Measurements from ENCODE around the gene NUMA1.

The NUMA1 gene

GRCh38 chr11:72080326-72081183 is at the start of gene NUMA1, which contains the start of gene LRRC51:
Gene NUMA1, minus strand, starts transcription at chr11:72080542. Its CDS starts 44,599 bp downstream, at chr11:72035943.
Gene LRRC51, plus strand, starts transcription at chr11:72080850. Its CDS starts 8,234 bp downstream, at chr11:72089084.
- peak; percentile 95 for DNase-seq (ENCODE audit: low spot score)

GRCh38 chr11:72129381-72129780 is 49.0 kb upstream of the NUMA1 start:
- no peak for DNase-seq (ENCODE audit: low spot score)

GRCh38 chr11:72127923-72128322 is 47.6 kb upstream of the NUMA1 start:
- no peak for DNase-seq (ENCODE audit: low spot score)

GRCh38 chr11:72125956-72126355 is 45.6 kb upstream of the NUMA1 start:
- DNase-seq (ENCODE audit: low spot score): no peak

GRCh38 chr11:72124046-72124445 is 43.7 kb upstream of the NUMA1 start:
- no peak for DNase-seq (ENCODE audit: low spot score)

GRCh38 chr11:72123117-72123653 is 42.8 kb upstream of the NUMA1 start:
- no peak for DNase-seq (ENCODE audit: low spot score)

GRCh38 chr11:72122607-72123006 is 42.3 kb upstream of the NUMA1 start:
- DNase-seq (ENCODE audit: low spot score): no peak

- no peak for DNase-seq (ENCODE audit: low spot score)
Measured at GRCh38 chr11:72120930-72121329, 40.6 kb upstream of the NUMA1 start.

GRCh38 chr11:72119198-72119597 is 38.9 kb upstream of the NUMA1 start:
- no peak for DNase-seq (ENCODE audit: low spot score)

- no peak for DNase-seq (ENCODE audit: low spot score)
Measured at GRCh38 chr11:72116019-72116755, 35.8 kb upstream of the NUMA1 start.

GRCh38 chr11:72114570-72114969 is 34.2 kb upstream of the NUMA1 start:
- no peak for DNase-seq (ENCODE audit: low spot score)

GRCh38 chr11:72112978-72113808 is 32.9 kb upstream of the NUMA1 start:
- no peak for DNase-seq (ENCODE audit: low spot score)

GRCh38 chr11:72112143-72112977 is 32.0 kb upstream of the NUMA1 start, which contains the start of gene ANAPC15:
Gene ANAPC15, minus strand, starts transcription at chr11:72112695. Its CDS starts 1,419 bp downstream, at chr11:72111276.
- peak; percentile 92 for DNase-seq (ENCODE audit: low spot score)

- DNase-seq (ENCODE audit: low spot score): no peak
Measured at GRCh38 chr11:72111300-72112142, 31.2 kb upstream of the NUMA1 start.

GRCh38 chr11:72105888-72106287 is 25.5 kb upstream of the NUMA1 start, which contains the start of gene TOMT:
Gene TOMT, plus strand, starts transcription at chr11:72105924. Its CDS starts 28 bp downstream, at chr11:72105952.
- DNase-seq (ENCODE audit: low spot score): no peak

- no peak for DNase-seq (ENCODE audit: low spot score)
Measured at GRCh38 chr11:72103754-72104167, 23.4 kb upstream of the NUMA1 start.

GRCh38 chr11:72102946-72103753 is 22.8 kb upstream of the NUMA1 start, which contains the start of gene LAMTOR1:
Gene LAMTOR1, minus strand, starts transcription at chr11:72103297. Its CDS starts 73 bp downstream, at chr11:72103224.
- peak; percentile 94 for DNase-seq (ENCODE audit: low spot score)

GRCh38 chr11:72102631-72102945 is 22.2 kb upstream of the NUMA1 start:
- DNase-seq (ENCODE audit: low spot score): no peak

- DNase-seq (ENCODE audit: low spot score): no peak
Measured at GRCh38 chr11:72102162-72102561, 21.8 kb upstream of the NUMA1 start.

All from germinal center (tissue), 1 donor.